NCI-H2107 treated with DMSO at 0.1 percent for 48 hours (cell line): Measurements from ENCODE around the gene CPEB2.

Experiments used
- DNase-seq: peaks from one replicate; lab custom pipeline; 2025; ENCODE audit not compliant: unreplicated experiment; lab: John Stamatoyannopoulos, UW

The CPEB2 gene

DNA sequence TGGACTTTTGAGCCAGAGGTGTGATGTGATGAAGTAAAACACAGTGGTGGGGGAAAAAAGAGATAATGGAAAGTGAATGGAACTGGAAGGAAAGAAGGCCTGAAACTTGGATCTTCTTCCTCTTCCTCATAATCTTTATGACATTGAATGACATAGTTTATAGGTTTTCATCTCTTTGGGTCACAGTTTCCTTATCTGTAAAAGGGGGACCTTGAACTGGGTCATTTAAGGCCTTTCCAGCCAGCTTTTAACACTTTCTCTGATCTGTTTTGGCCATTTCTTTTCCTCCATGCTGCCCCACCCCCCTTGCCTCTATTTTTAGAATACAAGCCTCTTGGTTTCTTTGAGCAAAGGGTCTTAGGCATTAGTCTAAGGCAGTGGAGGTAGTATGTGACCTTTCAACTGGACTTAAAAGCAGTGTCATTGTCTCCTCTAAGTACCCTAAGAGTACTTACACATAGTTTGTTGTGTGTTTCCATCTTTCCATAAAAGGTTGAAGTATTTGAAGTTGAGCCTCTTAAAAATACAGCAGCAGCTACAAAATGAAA is 7.8 kb downstream of the CPEB2 start:
- DNase-seq: no peak

DNA sequence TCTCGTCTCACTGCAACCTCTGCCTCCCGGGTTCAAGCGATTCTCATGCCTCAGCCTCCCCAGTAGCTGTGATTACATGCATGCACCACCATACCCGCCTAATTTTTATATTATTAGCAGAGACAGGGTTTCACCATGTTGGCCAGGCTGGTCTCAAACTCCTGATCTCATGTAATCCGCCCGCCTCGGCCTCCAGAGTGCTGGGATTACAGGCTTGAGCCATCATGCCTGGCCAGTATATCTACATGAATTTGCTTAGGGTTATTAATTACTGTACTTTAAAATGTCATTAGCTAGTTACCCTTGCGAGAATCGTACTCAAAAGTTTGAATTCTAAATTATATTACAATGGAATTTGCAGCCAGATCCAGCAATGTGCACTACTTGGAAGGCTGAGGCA is 8.9 kb downstream of the CPEB2 start:
- DNase-seq: no peak

DNA sequence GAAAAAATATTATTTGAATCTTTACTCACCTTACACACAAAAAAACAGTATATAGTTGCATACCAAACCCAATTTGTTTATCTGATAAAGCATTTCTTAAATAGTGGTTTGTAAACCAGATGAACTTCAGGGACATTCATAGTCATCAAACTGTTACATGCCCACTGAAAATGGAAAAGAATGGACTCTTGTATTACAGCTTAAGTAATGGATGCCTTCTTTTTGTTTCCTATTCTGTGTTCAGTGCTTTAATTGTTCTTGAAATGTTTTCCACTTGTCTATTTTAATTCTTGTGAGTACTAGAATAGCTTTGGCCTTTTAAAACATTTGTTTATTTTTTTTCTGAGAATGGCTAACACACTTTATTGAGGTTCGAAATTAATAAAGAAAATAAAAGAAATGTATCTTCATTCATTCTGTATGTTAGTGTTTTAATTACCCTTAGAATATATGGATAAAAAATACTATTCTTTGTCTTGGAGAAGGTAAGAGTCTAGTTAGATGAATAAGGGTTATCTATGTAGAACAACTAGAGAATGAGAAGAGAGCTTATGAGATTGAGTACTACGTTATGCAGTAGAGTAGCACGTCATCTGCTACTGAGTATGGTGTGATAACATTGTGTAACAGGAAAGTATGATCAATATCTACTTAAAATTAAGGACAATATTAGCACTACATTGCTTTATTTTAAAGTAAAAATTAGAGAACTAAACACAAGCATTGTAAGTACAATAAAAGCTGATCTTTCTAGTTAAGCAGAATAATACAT is 9.9 kb downstream of the CPEB2 start:
- DNase-seq: no peak

DNA sequence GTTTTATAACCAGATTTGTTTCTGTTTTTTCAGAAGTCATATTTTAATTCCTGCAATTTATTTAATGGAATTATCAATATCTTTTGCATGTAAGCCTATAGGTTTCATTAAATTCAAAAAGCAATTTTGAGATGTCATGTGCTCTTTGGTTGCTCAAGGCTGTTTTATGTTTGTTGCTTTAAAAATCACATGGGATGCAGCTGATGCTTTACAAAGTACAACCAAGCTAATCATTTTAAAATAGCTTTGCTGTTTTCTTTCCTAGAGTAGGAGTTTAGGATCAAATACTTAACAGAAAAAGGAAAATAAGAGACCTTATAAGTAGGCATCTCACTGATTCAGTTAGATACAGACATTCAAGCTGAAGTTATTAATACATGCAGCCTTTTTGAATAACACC is 11.3 kb downstream of the CPEB2 start:
- no peak for DNase-seq

DNA sequence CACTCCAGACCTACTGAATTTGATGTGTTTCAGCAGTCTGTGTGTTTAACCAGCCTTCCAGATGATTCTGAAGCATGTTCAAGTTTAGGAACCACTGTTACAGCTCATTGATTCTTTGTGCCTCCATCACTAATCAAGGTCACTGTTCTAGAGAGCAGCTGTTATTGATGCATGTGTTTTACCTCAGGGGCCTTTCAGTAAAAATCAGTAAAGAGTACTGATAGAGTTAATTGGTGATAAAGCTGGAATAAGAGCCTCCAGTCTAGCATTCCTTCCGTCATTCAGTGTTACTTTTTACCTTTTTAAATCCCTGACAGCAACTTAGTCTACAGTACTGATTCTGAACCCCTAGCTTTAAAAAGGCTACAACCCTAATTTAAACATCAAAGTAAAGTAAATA is 12.9 kb downstream of the CPEB2 start:
- no peak for DNase-seq

DNA sequence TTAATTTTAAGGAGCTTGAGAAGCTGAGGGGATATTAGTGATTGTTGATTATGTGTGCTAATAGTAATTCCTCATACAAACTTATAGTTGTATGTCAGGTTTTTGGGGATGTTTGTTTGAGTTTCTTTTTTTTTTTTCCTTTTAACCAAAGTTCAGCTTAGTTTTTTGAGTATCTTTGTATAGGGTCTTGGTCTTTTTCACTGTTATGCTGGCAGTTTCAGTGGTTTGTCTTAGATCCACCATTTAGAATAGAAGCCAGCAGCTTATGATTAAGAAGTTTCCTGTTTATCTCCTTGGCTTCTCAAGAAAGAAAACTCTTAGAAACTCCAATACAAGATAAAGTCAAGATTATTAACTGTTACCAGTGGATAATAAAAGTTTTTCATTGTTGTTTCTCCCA is 16.1 kb downstream of the CPEB2 start:
- no peak for DNase-seq

DNA sequence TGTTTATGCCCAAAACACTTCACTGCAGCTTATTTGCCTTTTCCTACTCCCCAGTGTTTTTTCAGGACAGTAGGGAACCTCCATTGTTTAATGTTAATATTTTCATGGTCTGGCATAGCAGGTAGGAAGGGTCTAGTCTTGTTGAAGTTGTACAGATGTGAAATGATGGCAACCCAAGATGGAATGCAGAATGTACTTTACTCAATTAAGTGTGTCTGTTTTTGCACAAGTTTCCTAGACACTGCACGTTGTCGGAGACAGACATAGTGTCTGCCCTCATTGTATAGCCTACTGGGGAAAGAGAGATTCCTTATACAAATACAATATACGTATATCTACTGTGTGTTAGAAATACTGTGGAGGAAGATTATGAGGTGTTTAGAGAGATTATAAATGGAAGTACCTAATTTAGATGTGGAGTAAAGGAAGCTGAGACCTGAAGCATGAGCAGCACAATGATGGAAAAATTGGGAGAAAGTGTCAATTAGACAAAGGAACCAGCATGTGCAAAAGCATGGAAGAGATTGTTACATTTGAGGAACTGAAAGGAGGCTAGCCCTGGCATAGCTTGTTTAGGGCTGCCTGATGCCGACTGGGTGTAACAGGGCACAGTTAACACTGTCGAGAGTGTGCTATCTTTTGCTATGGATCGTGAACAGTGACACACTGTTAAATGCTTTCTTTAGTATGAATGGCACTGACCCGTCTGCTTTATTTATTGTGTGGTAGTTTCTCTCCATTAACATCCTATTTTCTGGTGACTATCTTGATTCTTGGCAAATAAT is 18.4 kb downstream of the CPEB2 start:
- no peak for DNase-seq

DNA sequence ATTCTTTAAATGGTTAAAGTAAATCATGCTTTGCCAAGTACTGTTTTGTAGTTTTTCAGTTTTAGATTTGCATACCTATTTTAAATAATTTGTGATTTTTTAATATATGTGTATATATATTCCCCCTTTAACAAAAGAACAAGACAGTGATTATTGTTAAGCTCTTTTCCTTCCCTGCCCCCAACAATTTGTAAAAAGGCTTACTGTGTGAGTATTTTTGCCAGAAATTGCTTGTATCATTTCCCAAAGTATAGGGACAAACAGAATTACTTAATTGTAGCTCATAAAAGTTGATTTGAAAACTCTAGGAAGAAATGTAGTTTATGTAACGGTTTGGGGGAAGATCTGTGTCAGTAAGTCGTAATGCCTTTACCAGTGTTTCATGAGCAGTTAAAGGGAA is 19.0 kb downstream of the CPEB2 start:
- DNase-seq: no peak

DNA sequence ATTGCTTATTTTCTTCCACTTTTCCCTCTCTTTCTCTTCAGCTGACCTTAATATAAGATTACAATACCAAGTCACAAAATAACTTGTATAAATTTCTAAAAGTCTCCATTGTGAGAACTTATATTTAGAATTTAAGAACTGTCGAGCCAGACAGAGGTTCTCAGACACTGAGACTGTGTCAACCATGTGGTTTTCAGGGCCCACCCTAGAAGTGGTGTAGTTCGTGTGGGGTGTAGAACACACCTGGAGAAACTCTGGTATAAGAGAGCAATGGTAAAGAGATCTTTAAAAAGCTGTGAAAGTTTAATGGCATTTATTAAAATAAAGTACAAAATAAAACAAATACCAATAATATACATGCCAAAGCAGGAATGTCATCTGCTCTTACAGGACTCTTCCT is 19.7 kb downstream of the CPEB2 start:
- no peak for DNase-seq

DNA sequence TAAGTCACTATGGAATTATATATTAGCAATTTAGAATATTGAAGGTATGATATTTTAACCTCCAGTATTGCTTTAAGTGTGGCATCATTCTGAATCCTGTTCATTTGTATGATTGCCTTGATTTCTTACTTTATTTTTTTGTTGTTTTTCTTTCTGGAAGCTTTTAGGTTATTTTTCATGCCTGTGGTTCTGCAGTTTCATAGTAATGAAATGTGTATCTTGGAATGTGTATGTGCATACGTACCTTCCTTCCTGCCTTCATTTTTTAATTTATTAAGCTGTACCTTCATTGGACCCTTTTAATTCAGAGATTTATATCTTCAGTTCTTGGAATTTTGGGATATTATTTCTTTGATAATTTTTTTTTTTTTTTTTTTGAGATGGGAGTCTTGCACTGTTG is 22.1 kb downstream of the CPEB2 start:
- DNase-seq: no peak

DNA sequence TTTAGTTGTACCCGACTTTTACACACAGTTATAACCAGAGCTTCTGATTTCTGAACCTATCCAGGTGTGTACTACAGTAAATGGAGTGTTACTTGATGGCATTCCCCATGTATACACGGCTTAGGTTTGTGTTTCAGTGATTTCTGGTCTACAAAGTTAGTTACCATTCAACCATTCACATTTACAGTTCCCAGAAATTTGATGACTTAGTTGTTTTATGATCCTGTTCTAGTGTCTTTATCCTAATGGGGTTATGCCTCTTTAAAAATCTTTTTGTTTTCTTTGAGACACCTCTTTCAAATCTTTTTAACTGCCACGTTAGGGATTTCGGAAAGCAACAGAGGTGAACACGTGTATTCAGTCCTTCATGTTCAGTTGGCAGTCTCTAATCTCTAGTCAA is 23.4 kb downstream of the CPEB2 start:
- DNase-seq: no peak

DNA sequence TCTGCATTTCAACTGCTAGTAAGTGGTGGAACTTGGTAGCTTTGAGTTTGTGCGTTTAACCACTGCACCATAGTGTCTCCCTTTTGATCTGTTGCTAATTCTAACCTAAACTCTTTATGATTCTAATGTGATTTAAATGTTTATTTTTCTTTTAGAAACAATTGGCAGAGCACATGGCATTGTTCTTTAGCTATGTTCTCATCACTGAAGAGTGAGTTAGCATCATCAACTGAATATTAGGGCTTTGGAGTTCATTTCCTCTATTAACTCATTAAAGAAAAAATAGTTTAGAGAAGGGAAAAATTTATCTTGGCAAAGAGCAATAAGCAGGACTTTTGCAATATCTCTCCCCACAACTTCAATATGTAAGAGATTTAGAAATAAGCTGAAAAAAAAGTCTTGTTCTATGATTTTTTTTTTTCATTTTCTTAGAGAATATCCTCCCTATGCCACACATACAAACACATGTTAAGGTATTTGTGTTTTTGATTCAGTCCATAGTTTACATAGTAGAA is 25.7 kb downstream of the CPEB2 start:
- no peak for DNase-seq

DNA sequence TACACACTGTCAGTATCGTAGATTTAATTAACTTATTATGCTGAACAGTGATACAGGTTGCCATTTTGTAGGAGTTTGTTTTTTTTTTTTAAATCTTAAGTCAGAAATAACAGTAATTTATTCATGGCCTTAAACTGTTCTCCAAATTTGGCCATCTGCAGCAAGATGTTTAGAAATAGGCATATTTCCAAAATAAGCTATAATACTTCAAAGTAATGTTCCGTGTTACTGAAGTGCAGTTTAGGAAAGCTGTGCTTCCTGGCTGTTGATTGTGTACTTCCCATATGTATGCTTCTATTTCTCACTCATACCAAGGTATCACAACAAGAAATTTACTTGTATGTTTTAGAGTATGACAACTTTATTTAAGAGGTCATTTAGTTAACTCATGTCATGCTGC is 28.9 kb downstream of the CPEB2 start:
- DNase-seq: no peak

DNA sequence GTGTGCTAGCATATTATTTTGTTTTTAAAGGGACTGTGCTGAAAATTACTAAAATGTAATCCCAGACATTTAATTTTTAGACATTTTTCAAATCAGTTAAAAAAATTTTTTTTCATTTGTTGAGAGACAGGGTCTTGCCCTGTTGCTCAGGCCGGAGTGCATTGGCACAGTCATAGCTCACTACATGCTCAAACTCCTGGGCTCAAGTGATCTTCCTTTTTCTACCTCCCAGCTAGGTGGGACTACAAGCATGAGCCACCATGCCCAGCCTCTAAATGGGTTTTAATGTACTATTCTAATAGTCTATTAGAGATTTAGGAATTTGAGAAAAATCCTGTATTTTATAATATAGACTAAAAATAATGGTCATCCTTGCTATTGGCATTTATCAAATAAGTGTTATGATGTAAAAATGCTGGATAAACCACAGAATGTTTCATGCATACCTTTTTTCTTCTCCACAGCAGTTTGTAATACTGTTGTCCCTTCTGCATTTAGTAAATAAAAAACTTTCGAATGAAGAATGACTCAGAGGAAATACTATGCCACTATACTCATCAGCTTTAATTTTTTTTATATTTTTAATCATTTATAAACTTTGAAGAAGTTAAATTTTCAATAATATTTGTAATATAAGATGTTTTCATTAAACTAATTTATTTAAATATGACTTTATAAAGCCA is 29.9 kb downstream of the CPEB2 start:
- DNase-seq: no peak

DNA sequence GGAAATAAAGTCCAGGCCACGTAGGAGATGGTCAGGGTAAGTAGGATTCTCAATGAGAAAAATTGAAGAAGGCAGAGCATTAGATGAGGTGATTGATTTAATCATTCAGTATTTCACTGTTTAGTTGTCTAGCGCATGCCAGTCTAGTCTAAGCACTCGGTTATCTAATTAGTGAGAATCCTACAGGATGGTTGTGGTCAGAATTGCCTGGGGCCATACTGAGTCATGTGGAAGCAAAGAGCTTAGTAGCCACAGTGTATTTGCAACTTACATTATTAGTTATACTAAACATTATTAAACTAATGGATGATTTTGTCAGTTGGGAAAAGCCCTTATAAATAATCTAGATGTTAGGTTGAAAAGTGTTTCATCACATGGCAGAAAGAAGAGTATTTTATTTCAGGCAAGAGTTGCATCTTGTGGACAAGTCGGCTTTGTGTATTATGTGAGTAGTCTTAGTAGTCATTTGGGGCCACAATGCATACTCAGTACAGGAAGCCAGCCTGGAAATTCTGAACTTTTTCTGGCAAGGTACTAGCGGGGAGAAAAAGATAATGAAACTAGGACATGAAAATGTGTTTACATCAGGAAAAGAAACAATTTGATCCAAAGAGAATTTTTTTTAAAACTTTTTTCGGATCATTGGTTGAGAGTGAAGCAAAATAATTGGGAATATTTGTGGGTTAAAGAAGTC is 31.9 kb downstream of the CPEB2 start:
- DNase-seq: no peak

DNA sequence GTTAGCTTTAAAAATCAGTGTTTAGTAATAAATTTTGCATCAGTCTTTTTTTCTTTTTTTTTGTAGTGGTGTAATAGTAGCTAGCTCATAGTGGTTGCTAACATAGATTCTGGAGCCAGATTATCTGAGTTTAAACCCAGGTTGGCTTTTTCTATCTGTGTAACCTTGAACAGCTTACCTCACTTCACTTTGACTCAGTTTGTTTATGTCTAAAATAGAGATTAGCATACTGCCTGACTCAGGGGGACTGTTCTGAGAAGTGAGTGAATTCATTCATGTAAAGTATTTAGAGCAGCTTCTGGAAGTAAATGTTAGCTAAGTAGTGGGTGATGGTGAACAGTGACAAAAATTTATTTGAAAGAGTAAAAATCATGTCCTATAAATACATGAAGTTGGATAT is 32.9 kb downstream of the CPEB2 start:
- DNase-seq: no peak

DNA sequence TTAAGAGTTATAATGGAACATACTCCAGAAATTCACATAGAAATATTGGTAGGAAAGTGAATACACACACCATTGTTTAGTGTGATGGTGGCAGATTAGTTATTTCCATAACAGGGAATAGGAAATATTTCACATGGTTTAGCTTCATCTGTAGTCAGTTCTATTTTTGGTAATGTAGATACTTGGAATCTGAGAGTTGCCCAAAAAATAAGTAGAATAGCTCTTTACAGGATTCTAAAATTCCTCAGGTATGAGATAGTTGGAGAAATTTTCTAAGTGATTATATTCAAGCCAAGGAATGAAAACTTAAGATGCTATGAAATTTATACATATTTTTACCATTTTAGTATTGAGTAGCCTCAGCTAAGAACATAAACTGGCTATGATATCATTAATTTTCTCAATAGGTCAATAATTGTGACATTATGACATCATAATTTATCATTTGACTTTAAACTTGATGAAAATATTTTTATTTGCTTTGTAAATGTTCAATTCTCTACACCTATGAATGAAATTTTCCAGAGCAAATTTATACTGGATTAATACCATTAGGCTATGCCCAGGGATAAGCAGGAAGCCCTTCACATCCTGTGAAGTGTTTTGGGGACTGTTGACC is 35.8 kb downstream of the CPEB2 start:
- DNase-seq: no peak

DNA sequence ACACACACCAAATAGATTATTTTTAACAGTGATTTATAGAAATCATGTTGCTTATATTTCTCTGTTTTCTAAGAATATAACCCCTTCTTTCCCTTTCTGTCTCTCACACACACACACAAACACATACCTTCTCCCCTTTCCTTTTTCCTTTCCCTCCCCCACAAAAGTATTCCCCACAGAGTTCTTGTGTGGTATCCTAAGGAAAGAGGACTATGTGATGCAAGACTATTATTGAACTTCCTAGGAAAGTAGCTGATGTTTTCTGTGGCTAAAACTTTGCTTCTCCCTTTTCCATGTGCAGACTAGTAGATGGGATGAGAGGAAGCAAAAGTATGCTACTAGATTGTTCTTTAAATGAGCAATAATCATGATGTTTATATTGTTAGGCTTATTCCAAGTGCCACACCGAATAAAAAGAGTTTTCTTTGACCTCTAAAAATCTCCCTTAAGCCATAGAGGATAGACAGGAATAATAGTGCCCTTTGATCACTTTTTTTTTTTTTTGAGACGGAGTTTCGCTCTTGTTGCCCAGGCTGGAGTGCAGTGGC is 38.7 kb downstream of the CPEB2 start:
- DNase-seq: no peak

DNA sequence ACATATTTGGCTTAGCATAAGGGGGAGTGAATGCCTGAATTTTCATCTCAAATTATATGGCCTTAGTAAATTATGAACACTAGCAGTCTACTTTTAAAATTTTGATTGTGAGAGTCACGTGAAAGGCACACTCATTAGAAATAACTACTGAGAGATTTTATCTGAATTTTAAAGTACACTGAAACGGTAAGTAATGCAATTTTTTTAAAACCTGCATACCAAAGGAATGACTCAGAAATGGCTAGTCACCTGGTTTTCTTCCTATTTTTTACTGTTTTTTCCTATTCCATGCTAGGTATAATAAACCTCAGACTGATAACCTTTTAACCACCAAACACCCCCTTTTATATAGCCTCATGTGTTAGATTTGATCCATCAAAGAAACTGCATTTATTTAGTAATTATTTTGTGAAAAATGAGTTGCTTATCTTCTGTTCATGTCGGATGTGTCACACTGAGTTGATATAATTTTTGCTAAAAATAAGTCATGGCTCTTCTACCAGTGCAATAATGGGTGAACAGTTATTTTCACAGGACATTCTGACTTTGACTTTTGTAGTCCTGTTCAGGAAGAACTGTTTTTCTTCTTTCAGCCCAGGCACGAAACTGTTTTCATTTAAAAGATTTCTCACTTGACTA is 40.4 kb downstream of the CPEB2 start:
- no peak for DNase-seq

DNA sequence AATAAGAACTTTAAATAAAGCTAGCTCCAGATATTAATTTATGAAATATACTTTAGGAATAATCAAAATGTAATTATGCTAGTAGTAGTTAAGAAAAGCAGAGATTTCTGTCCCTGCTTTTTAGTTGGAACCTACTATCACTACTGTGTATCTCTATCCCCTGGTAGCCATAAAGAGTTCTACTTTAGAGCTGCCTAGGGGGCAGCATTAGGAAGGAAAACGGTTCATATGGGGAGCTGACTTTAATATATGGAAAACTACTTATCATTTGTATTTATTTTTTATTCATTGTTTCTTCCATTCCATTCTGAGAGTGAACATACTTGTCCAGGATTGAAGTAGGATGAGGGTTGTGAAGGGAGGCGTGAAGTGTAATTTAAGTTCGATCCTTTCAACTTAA is 40.9 kb downstream of the CPEB2 start:
- DNase-seq: no peak
